Measurements from ENCODE around the gene KIAA0825.

The KIAA0825 gene

GRCh38 chr5:94196953-94197352, 421.5 kb downstream of the KIAA0825 start:
- no peak overlapping the region for H3K4me3 ChIP-seq (replicated peaks; ENCODE audit: low read depth, low read length)
- DNase-seq (ENCODE audit: extremely low read depth, insufficient read length) = no peak
- H3K27me3 ChIP-seq (replicated peaks; ENCODE audit: control insufficient read depth, insufficient read depth, low read length) = no peaks in the 10 kb centered on the region
- TF ChIP-seq, protein P1, sequence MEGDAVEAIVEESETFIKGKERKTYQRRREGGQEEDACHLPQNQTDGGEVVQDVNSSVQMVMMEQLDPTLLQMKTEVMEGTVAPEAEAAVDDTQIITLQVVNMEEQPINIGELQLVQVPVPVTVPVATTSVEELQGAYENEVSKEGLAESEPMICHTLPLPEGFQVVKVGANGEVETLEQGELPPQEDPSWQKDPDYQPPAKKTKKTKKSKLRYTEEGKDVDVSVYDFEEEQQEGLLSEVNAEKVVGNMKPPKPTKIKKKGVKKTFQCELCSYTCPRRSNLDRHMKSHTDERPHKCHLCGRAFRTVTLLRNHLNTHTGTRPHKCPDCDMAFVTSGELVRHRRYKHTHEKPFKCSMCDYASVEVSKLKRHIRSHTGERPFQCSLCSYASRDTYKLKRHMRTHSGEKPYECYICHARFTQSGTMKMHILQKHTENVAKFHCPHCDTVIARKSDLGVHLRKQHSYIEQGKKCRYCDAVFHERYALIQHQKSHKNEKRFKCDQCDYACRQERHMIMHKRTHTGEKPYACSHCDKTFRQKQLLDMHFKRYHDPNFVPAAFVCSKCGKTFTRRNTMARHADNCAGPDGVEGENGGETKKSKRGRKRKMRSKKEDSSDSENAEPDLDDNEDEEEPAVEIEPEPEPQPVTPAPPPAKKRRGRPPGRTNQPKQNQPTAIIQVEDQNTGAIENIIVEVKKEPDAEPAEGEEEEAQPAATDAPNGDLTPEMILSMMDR (IDR thresholded peaks at IDR 0.05; ENCODE audit: insufficient read depth, low read length, poor library complexity, severe bottlenecking) = no peak
- H3K36me3 ChIP-seq (ENCODE audit: control insufficient read depth, insufficient read depth, low read length) = no peaks in the 10 kb centered on the region

DNA sequence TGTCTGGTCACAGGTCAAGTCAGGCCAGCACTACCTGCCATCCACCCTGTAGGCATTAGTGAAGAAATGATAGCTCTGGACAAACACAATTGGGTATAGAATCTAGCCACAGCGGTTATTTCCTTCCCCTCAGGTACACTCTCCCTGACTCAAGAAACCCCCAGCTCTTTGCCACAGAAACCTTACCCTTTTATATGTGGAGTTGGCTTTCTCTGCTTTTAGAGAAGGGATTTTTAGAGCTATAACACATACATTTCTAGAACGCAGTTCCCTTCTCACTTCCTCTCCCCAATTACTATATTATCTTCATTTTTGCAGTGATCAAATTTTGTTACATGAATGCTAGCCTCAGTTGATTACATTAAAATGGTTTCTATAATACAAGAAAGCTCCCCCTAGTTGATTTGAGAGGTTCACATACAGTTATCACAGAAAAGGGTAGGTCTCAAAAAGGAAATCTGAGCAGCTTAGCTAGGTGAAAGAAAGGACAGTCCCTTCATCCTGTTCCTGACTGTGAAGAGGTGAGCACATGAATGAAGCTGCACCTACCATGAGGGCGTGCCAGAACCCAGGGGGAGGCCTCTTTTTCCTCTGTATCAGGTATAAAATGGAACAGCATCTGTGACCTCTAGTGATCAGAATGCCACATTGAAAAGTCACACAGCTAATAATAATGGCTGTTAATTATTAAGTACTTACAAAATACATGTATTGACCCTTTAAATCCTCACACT, 425.6 kb downstream of the KIAA0825 start:
- no peak overlapping the region for H3K4me3 ChIP-seq (replicated peaks; ENCODE audit: low read depth, low read length)
- H3K27me3 ChIP-seq (replicated peaks; ENCODE audit: control insufficient read depth, insufficient read depth, low read length) = no peaks in the 10 kb centered on the region
- TF ChIP-seq, protein P1 (IDR thresholded peaks at IDR 0.05; ENCODE audit: insufficient read depth, low read length, poor library complexity, severe bottlenecking) = no peak
- H3K36me3 ChIP-seq (ENCODE audit: control insufficient read depth, insufficient read depth, low read length) = no peaks in the 10 kb centered on the region
- peak; percentile 5 for DNase-seq (ENCODE audit: extremely low read depth, insufficient read length)

DNA sequence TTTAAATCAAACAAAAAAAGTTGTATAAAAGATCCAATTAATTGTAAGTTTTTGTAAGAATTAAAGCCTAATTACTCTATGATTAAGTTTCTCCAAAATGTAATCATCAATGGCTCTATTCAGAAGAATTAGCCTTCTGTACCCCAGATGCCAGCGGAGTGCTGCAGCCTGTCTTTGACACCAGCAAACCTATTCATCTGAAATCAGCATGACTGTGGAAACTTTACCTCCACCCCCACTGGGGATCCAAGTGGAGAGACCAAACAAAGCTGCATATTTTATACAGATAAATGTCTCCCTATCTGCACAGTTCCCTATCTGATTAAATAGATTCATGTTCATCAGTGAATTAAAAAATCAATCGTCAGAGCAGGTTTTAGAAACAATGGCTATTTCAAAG, 426.8 kb downstream of the KIAA0825 start:
- no peaks in the 10 kb centered on the region for H3K27me3 ChIP-seq (replicated peaks; ENCODE audit: control insufficient read depth, insufficient read depth, low read length)
- no peak overlapping the region for H3K4me3 ChIP-seq (replicated peaks; ENCODE audit: low read depth, low read length)
- TF ChIP-seq, protein P1 (IDR thresholded peaks at IDR 0.05; ENCODE audit: insufficient read depth, low read length, poor library complexity, severe bottlenecking) = no peak
- no peaks in the 10 kb centered on the region for H3K36me3 ChIP-seq (ENCODE audit: control insufficient read depth, insufficient read depth, low read length)
- DNase-seq (ENCODE audit: extremely low read depth, insufficient read length) = no peak

GRCh38 chr5:94188725-94189124, 429.7 kb downstream of the KIAA0825 start:
- TF ChIP-seq, protein P1 (IDR thresholded peaks at IDR 0.05; ENCODE audit: insufficient read depth, low read length, poor library complexity, severe bottlenecking) = no peak
- no peak overlapping the region for H3K4me3 ChIP-seq (replicated peaks; ENCODE audit: low read depth, low read length)
- H3K36me3 ChIP-seq (ENCODE audit: control insufficient read depth, insufficient read depth, low read length) = no peaks in the 10 kb centered on the region
- no peaks in the 10 kb centered on the region for H3K27me3 ChIP-seq (replicated peaks; ENCODE audit: control insufficient read depth, insufficient read depth, low read length)
- no peak for DNase-seq (ENCODE audit: extremely low read depth, insufficient read length)

DNA sequence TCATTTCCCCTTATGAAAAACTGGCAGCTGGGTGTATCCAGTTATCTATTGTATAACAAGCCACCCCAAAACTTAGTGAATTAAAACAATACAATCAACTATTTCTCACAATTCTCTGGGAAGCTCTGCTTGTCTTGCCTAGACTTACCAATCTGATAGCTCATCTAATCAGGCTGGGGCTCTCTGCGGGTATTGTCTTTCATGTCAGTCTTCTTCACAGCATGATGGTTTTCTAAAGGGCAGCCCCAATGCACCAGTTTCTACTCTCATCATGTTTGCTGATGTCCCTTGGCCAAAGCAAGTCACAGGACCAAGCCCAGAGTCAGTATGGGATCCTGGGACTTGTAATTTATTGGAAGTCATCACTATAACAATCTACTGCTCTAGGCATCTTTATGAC, 433.5 kb downstream of the KIAA0825 start:
- Histone ChIP-seq H3K4me3 (replicated peaks; ENCODE audit: low read depth, low read length) (no peak overlapping the region), H3K27me3 (replicated peaks; ENCODE audit: control insufficient read depth, insufficient read depth, low read length) (no peaks in the 10 kb centered on the region), H3K36me3 (ENCODE audit: control insufficient read depth, insufficient read depth, low read length) (no peaks in the 10 kb centered on the region)
- TF ChIP-seq, protein P1 (IDR thresholded peaks at IDR 0.05; ENCODE audit: insufficient read depth, low read length, poor library complexity, severe bottlenecking) = no peak
- no peak for DNase-seq (ENCODE audit: extremely low read depth, insufficient read length)

DNA sequence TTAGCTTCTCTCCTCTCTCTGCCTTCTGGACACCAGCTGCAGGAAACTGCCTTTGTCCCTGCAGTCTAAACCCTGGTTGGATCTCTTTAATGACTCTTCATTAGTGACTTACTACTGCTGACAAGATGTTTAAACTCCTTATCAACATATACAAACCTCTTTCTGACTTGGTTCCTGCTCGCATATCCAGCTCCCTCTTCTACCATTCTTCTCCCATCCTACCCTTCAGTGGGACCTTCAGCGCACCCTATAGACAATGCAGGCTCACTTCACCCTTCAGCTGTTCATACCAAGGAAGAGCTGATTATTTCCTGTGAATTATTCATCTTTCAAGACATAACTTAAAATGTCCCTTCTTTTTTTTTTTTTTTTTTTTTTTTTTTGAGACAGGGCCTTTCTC, 436.5 kb downstream of the KIAA0825 start:
- H3K27me3 ChIP-seq (replicated peaks; ENCODE audit: control insufficient read depth, insufficient read depth, low read length) = no peaks in the 10 kb centered on the region
- TF ChIP-seq, protein P1 (IDR thresholded peaks at IDR 0.05; ENCODE audit: insufficient read depth, low read length, poor library complexity, severe bottlenecking) = peak; percentile 40
- DNase-seq (ENCODE audit: extremely low read depth, insufficient read length) = no peak
- H3K36me3 ChIP-seq (ENCODE audit: control insufficient read depth, insufficient read depth, low read length) = no peaks in the 10 kb centered on the region
- H3K4me3 ChIP-seq (replicated peaks; ENCODE audit: low read depth, low read length) = no peak overlapping the region

Measured in GM06990 (cell line).